ENCODE results near the gene TTC34.

GRCh38 chr1:2800664-2801045 lies 838 bp downstream of the TTC34 start:
- no peak for TF ChIP-seq CTCF (conservative IDR thresholded peaks at IDR 0.05; ENCODE audit: low read depth, low read length)
- no peak for TF ChIP-seq POLR2A (IDR thresholded peaks at IDR 0.05; ENCODE audit: low read depth, low read length)
- TF ChIP-seq CHD1 (IDR thresholded peaks at IDR 0.05; ENCODE audit: low read depth, low read length), result no peak
- TF ChIP-seq SMC3 (IDR thresholded peaks at IDR 0.05; ENCODE audit: low read depth, low read length), result no peak
